Osteocyte (in vitro differentiated cells): ENCODE data around the gene PRRT1B. TPM values are rescaled to one million over a fixed set of nuclear protein-coding genes. Genes with fewer than 3 reads are reported as not detected.

Experiments used
- DNase-seq: peaks from one replicate; pipeline ENCODE4 v3.0.0; 2021; ENCODE audit warnings: mixed read lengths; ENCODE audit not compliant: unreplicated experiment; ENCODE audit errors: extremely low spot score
- H3K27ac Mint-ChIP-seq: one replicate; pipeline ENCODE4 v1.8.0; 2021; ENCODE audit warnings: mild to moderate bottlenecking, mixed read lengths; ENCODE audit not compliant: unreplicated experiment
- H3K27me3 Mint-ChIP-seq: one replicate; pipeline ENCODE4 v1.8.0; 2021; ENCODE audit warnings: mixed read lengths; ENCODE audit not compliant: unreplicated experiment
- H3K36me3 Mint-ChIP-seq: one replicate; pipeline ENCODE4 v1.8.0; 2021; ENCODE audit warnings: mixed read lengths; ENCODE audit not compliant: unreplicated experiment
- H3K4me1 Mint-ChIP-seq: one replicate; pipeline ENCODE4 v1.8.0; 2021; ENCODE audit warnings: mixed read lengths; ENCODE audit not compliant: unreplicated experiment
- H3K4me3 Mint-ChIP-seq: one replicate; pipeline ENCODE4 v1.8.0; 2021; ENCODE audit warnings: mild to moderate bottlenecking, moderate library complexity, mixed read lengths; ENCODE audit not compliant: unreplicated experiment
- H3K9me3 Mint-ChIP-seq: one replicate; pipeline ENCODE4 v1.8.0; 2021; ENCODE audit warnings: mixed read lengths; ENCODE audit not compliant: unreplicated experiment
- total RNA-seq: library from RNA; stranded (reverse); gene quantifications from 2 replicates; pipeline ENCODE4 v1.2.1, GENCODE V29; 2021
- TF ChIP-seq, protein P1 (sequence below): fragments of 200-600 bp; sonication (generic); IDR thresholded peaks from 2 replicates; pipeline ENCODE4 v1.5.0; 2021; ENCODE audit warnings: antibody characterized with exemption, mild to moderate bottlenecking, moderate library complexity

PRRT1B gene
- total RNA-seq, 1 donor from 2014 or later: not detected

- TF ChIP-seq, protein P1, sequence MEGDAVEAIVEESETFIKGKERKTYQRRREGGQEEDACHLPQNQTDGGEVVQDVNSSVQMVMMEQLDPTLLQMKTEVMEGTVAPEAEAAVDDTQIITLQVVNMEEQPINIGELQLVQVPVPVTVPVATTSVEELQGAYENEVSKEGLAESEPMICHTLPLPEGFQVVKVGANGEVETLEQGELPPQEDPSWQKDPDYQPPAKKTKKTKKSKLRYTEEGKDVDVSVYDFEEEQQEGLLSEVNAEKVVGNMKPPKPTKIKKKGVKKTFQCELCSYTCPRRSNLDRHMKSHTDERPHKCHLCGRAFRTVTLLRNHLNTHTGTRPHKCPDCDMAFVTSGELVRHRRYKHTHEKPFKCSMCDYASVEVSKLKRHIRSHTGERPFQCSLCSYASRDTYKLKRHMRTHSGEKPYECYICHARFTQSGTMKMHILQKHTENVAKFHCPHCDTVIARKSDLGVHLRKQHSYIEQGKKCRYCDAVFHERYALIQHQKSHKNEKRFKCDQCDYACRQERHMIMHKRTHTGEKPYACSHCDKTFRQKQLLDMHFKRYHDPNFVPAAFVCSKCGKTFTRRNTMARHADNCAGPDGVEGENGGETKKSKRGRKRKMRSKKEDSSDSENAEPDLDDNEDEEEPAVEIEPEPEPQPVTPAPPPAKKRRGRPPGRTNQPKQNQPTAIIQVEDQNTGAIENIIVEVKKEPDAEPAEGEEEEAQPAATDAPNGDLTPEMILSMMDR: peak; percentile 85
- H3K27ac Mint-ChIP-seq: peak overlapping the region; percentile 41
- DNase-seq: peak; percentile 91
- no peaks in the 10 kb centered on the region for H3K4me1 Mint-ChIP-seq
- no peaks in the 10 kb centered on the region for H3K9me3 Mint-ChIP-seq
- no peak overlapping the region for H3K4me3 Mint-ChIP-seq
- peaks cover 23% of the 10 kb centered on the region for H3K36me3 Mint-ChIP-seq
- H3K27me3 Mint-ChIP-seq: no peaks in the 10 kb centered on the region
These were observed 45.9 kb downstream of the PRRT1B start for GRCh38 chr9:131590907-131591844.

DNA sequence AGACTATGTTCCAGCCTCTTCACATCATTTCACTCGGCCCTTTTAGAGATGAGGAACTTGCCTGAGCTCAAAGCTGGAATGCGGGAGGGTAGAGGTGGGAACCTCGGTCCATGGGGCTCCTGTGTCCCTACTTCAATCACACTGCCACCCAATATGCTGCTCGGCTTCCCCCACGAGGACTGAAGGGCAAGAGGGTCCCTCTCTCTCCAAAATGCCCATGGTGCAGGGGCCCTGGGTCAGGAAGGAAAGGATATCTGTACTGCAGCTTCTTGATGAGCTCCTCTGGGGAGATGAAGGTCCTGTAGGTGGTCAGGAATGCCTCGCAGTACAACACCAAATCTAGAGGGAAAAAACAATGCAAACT lies 46.5 kb downstream of the PRRT1B start:
- TF ChIP-seq, protein P1: no peak
- Mint-ChIP-seq H3K27ac (peak overlapping the region; percentile 41), H3K9me3 (no peaks in the 10 kb centered on the region), H3K4me3 (no peak overlapping the region), H3K27me3 (no peaks in the 10 kb centered on the region), H3K4me1 (no peaks in the 10 kb centered on the region), H3K36me3 (peaks cover 25% of the 10 kb centered on the region)
- no peak for DNase-seq

- DNase-seq: no peak
- Mint-ChIP-seq H3K36me3 (peaks cover 33% of the 10 kb centered on the region), H3K4me1 (no peaks in the 10 kb centered on the region), H3K27ac (no peak overlapping the region), H3K4me3 (no peak overlapping the region), H3K27me3 (no peaks in the 10 kb centered on the region), H3K9me3 (no peaks in the 10 kb centered on the region)
- TF ChIP-seq, protein P1: no peak
These were observed 47.9 kb downstream of the PRRT1B start for GRCh38 chr9:131593091-131593820.

GRCh38 chr9:131593936-131594665 lies 48.8 kb downstream of the PRRT1B start:
- Mint-ChIP-seq H3K4me3 (no peak overlapping the region), H3K4me1 (no peaks in the 10 kb centered on the region), H3K27ac (no peak overlapping the region), H3K27me3 (no peaks in the 10 kb centered on the region), H3K36me3 (peaks cover 30% of the 10 kb centered on the region), H3K9me3 (no peaks in the 10 kb centered on the region)
- TF ChIP-seq, protein P1: no peak
- no peak for DNase-seq
